ENCODE measurements around the gene HNRNPH3. TPM values are rescaled to one million over a fixed set of nuclear protein-coding genes. Genes with fewer than 3 reads are reported as not detected.
"Not testable (repeated sequence)": the region's sequence is repeated elsewhere in the genome, so short reads cannot be mapped to it uniquely, and the experiment has no call there.

HNRNPH3 gene
- polyA plus RNA-seq (ENCODE audit: insufficient read length in 10 of 10), result 100 to 1,000 TPM; 146 to 214 (median 192) TPM
- long read RNA-seq, donor 1, transcript HNRNPH3-208 (7 exons, 2,704 nt), result major isoform, 13 of 44 reads
- long read RNA-seq, donor 1, transcript HNRNPH3-201 (10 exons, 2,339 nt), result minor isoform, 6 of 44 reads
- long read RNA-seq, donor 1, partial matches to known transcripts, result 17 of 44 reads
- long read RNA-seq, donor 1, other reads (novel, unspliced or antisense), result 5 of 44 reads
- long read RNA-seq, donor 2, transcript HNRNPH3-208 (7 exons, 2,704 nt), result minor isoform, 11 of 37 reads
- long read RNA-seq, donor 2, transcript HNRNPH3-201 (10 exons, 2,339 nt), result major isoform, 13 of 37 reads
- long read RNA-seq, donor 2, partial matches to known transcripts, result 10 of 37 reads
- long read RNA-seq, donor 2, other reads (novel, unspliced or antisense), result 0 of 37 reads
- long read RNA-seq, donor 3, result 0 reads
- long read RNA-seq, donor 4, transcript HNRNPH3-208 (7 exons, 2,704 nt), result major isoform, 13 of 26 reads
- long read RNA-seq, donor 4, partial matches to known transcripts, result 10 of 26 reads
- long read RNA-seq, donor 4, other reads (novel, unspliced or antisense), result 0 of 26 reads
- long read RNA-seq, donor 5, transcript HNRNPH3-201 (10 exons, 2,339 nt), result major isoform, 6 of 29 reads
- long read RNA-seq, donor 5, partial matches to known transcripts, result 14 of 29 reads
- long read RNA-seq, donor 5, other reads (novel, unspliced or antisense), result 0 of 29 reads
- long read RNA-seq, donor 6, transcript HNRNPH3-201 (10 exons, 2,339 nt), result minor isoform, 6 of 46 reads
- long read RNA-seq, donor 6, transcript HNRNPH3-208 (7 exons, 2,704 nt), result major isoform, 13 of 46 reads
- long read RNA-seq, donor 6, partial matches to known transcripts, result 25 of 46 reads
- long read RNA-seq, donor 6, other reads (novel, unspliced or antisense), result 0 of 46 reads
- long read RNA-seq, donor 7, transcript HNRNPH3-208 (7 exons, 2,704 nt), result major isoform, 10 of 24 reads
- long read RNA-seq, donor 7, transcript HNRNPH3-201 (10 exons, 2,339 nt), result minor isoform, 6 of 24 reads
- long read RNA-seq, donor 7, partial matches to known transcripts, result 5 of 24 reads
- long read RNA-seq, donor 7, other reads (novel, unspliced or antisense), result 0 of 24 reads
- long read RNA-seq, donor 8, transcript HNRNPH3-208 (7 exons, 2,704 nt), result major isoform, 8 of 54 reads
- long read RNA-seq, donor 8, transcript HNRNPH3-201 (10 exons, 2,339 nt), result minor isoform, 6 of 54 reads
- long read RNA-seq, donor 8, partial matches to known transcripts, result 35 of 54 reads
- long read RNA-seq, donor 8, other reads (novel, unspliced or antisense), result 0 of 54 reads
- long read RNA-seq, donor 9, partial matches to known transcripts, result 0 of 3 reads
- long read RNA-seq, donor 9, other reads (novel, unspliced or antisense), result 0 of 3 reads

GRCh38 chr10:68331455-68332258 lies at the start of gene HNRNPH3:
Gene HNRNPH3 (plus strand): TSS chr10:68332064. CDS start chr10:68337222, 5,158 bp downstream.
- peak; percentile 98 to 100 (median 100) for DNase-seq

GRCh38 chr10:68284062-68285001 lies 47.5 kb upstream of the HNRNPH3 start:
- peak in 1 of 3 donors; percentile 4 for DNase-seq

GRCh38 chr10:68288717-68289116 lies 43.1 kb upstream of the HNRNPH3 start:
- no peak for DNase-seq

- DNase-seq, result no peak
These were observed 41.1 kb upstream of the HNRNPH3 start for GRCh38 chr10:68290736-68291135.

GRCh38 chr10:68296843-68297663 lies 34.8 kb upstream of the HNRNPH3 start:
- DNase-seq, result peak in 2 of 3 donors; percentile 32 to 55

- DNase-seq, result no peak
These were observed 30.6 kb upstream of the HNRNPH3 start for GRCh38 chr10:68301301-68301700.

GRCh38 chr10:68301790-68302502 lies 29.9 kb upstream of the HNRNPH3 start:
- peak; percentile 43 to 65 (median 46) for DNase-seq

- DNase-seq, result no peak
These were observed 29.4 kb upstream of the HNRNPH3 start for GRCh38 chr10:68302503-68302823.

GRCh38 chr10:68302871-68303270 lies 29.0 kb upstream of the HNRNPH3 start:
- DNase-seq, result no peak

- DNase-seq, result no peak
These were observed 27.9 kb upstream of the HNRNPH3 start for GRCh38 chr10:68303849-68304412.

GRCh38 chr10:68305854-68306253 lies 26.0 kb upstream of the HNRNPH3 start:
- no peak for DNase-seq

GRCh38 chr10:68310531-68310930 lies 21.3 kb upstream of the HNRNPH3 start:
- DNase-seq, result no peak

- DNase-seq, result not testable (repeated sequence)
These were observed 16.9 kb upstream of the HNRNPH3 start for GRCh38 chr10:68314930-68315329.

GRCh38 chr10:68315582-68315981 lies 16.3 kb upstream of the HNRNPH3 start:
- DNase-seq, result no peak

- DNase-seq, result no peak
These were observed 13.4 kb upstream of the HNRNPH3 start for GRCh38 chr10:68318331-68319059.

GRCh38 chr10:68324396-68324795 lies 7.5 kb upstream of the HNRNPH3 start:
- DNase-seq, result not testable (repeated sequence)

Data from muscle of back (tissue), 13 donors.